HepG2 (cell line): Measurements from ENCODE around the gene STEAP1. TPM values are rescaled to one million over a fixed set of nuclear protein-coding genes. Genes with fewer than 3 reads are reported as not detected.
A peak's percentile ranks its signal among the peaks of the same experiment; 100 is the strongest.

Source experiments
- ATAC-seq: fragments of 200-7000 bp; cut with Tn5 transposase; 3 replicates; pipeline ENCODE4 v1.9.1; 2020; ENCODE audit warnings: mild to moderate bottlenecking, moderate library complexity
- BruUV-seq: library from RNA; stranded (reverse); fragments of 400-500 nt; replicated peaks from 2 replicates; lab custom pipeline; 2021; lab: Mats Ljungman, UMichigan
- CTCF ChIA-PET: fragments of 300-600 bp; formaldehyde crosslinking; extraction: SDS; loops from one replicate; lab custom pipeline; 2021; ENCODE audit warnings: low total read pairs, inconsistent platforms, low intra/inter-chr PET ratio; lab: Yijun Ruan, JAX
- POLR2A ChIA-PET: fragments of 350-600 bp; sonication (Branson Sonifier 250); formaldehyde crosslinking; loops from one replicate; lab custom pipeline; 2020; ENCODE audit warnings: antibody characterized with exemption, inconsistent platforms; lab: Yijun Ruan, JAX
- DNase-seq: peaks from one replicate; pipeline ENCODE4 v3.0.0-alpha.2; 2015; ENCODE audit warnings: low spot score
- FAIRE-seq: peaks from 3 replicates; lab custom pipeline; 2011; peaks lifted over from hg19 to GRCh38; lab: Jason Lieb, UNC
- H2AFZ ChIP-seq: one replicate; pipeline ENCODE4 v1.6.1; 2011; ENCODE audit warnings: low read length, inconsistent platforms
- H3K27ac ChIP-seq: fragments of 300-600 bp; 3 replicates; pipeline ENCODE4 v1.8.0; 2011; ENCODE audit warnings: mixed run types, mild to moderate bottlenecking, mixed read lengths, low read length, inconsistent platforms; ENCODE audit not compliant: insufficient read depth; ENCODE audit errors: extremely low read length
- H3K27me3 ChIP-seq, 2 experiments: fragments of 200-600 bp in 1 of 2; 2 replicates in 1 of 2; 3 replicates in 1 of 2; pipeline versions ENCODE4 v1.6.0 to v1.8.0; 2011; ENCODE audit warnings: low read length in 2 of 2, mild to moderate bottlenecking in 2 of 2, moderate library complexity in 2 of 2, inconsistent platforms in 1 of 2; ENCODE audit not compliant: insufficient read depth in 2 of 2, control insufficient read depth in 1 of 2
- H3K36me3 ChIP-seq, 2 experiments: fragments of 200-600 bp in 1 of 2; replicated peaks in 1 of 2; 2 replicates in 1 of 2; 3 replicates in 1 of 2; pipeline versions ENCODE4 v1.5.1 to v1.8.0; 2011; ENCODE audit warnings: low read length in 2 of 2, inconsistent platforms in 1 of 2; ENCODE audit not compliant: insufficient read depth in 2 of 2, control insufficient read depth in 1 of 2
- H3K4me1 ChIP-seq: 2 replicates; pipeline ENCODE4 v1.5.1; 2012; ENCODE audit warnings: low read length, inconsistent platforms; ENCODE audit not compliant: insufficient read depth
- H3K4me2 ChIP-seq: 2 replicates; pipeline ENCODE4 v1.6.0; 2011; ENCODE audit warnings: low read depth, low read length, inconsistent platforms
- H3K4me3 ChIP-seq, 3 experiments: fragments of 200-600 bp in 1 of 3; sonication (generic), shearing (Covaris generic) in 1 of 3; replicated peaks in 1 of 3; 2 replicates each; pipeline ENCODE4 v1.5.1; 2011 to 2016; ENCODE audit warnings: low read length in 3 of 3, inconsistent platforms in 2 of 3, low read depth in 2 of 3, mild to moderate bottlenecking in 2 of 3, control low read depth in 1 of 3, mixed read lengths in 1 of 3; ENCODE audit not compliant: insufficient read depth in 1 of 3
- H3K79me2 ChIP-seq: one replicate; pipeline ENCODE4 v1.6.1; 2011; ENCODE audit warnings: low read length, inconsistent platforms; ENCODE audit not compliant: insufficient read depth
- H3K9ac ChIP-seq: 2 replicates; pipeline ENCODE4 v1.6.0; 2011; ENCODE audit warnings: mild to moderate bottlenecking, low read depth, low read length, inconsistent platforms; ENCODE audit not compliant: insufficient read depth
- H3K9me3 ChIP-seq: 2 replicates; pipeline ENCODE4 v1.5.1; 2012; ENCODE audit warnings: mild to moderate bottlenecking, low read length
- H4K20me1 ChIP-seq: 2 replicates; pipeline ENCODE4 v1.6.0; 2011; ENCODE audit warnings: inconsistent platforms, mild to moderate bottlenecking, low read length, moderate library complexity; ENCODE audit not compliant: insufficient read depth
- CAMTA2 ChIP-seq: sonication (generic); formaldehyde crosslinking; IDR thresholded peaks from 2 replicates; pipeline ENCODE4 v1.4.0; 2020; ENCODE audit warnings: mild to moderate bottlenecking, missing genetic modification reagents, borderline replicate concordance
- MED8 ChIP-seq: sonication (generic); formaldehyde crosslinking; IDR thresholded peaks from 2 replicates; pipeline ENCODE4 v1.8.1; 2023; ENCODE audit warnings: mild to moderate bottlenecking, missing genetic modification reagents; ENCODE audit not compliant: insufficient replicate concordance
- NFATC3 ChIP-seq: sonication (generic); formaldehyde crosslinking; IDR thresholded peaks from 2 replicates; pipeline ENCODE4 v1.5.1; 2020; ENCODE audit warnings: mild to moderate bottlenecking, missing genetic modification reagents
- PLRG1 ChIP-seq: fragments of 450-650 bp; conservative IDR thresholded peaks from 2 replicates; pipeline ENCODE4 v1.6.1; 2016
- ZNF136 ChIP-seq: sonication (generic); formaldehyde crosslinking; IDR thresholded peaks from 2 replicates; pipeline ENCODE4 v1.8.1; 2022; ENCODE audit warnings: low read depth, mild to moderate bottlenecking, moderate library complexity, missing genetic modification reagents
- ZNF337 ChIP-seq: sonication (generic); formaldehyde crosslinking; IDR thresholded peaks from 2 replicates; pipeline ENCODE4 v1.5.1; 2020; ENCODE audit warnings: missing genetic modification reagents, low read depth, mild to moderate bottlenecking, borderline replicate concordance
- ZNF567 ChIP-seq: sonication (generic); formaldehyde crosslinking; IDR thresholded peaks from 2 replicates; pipeline ENCODE4 v1.8.1; 2023; ENCODE audit warnings: mild to moderate bottlenecking, missing genetic modification reagents, borderline replicate concordance
- ZNF660 ChIP-seq: sonication (generic); formaldehyde crosslinking; IDR thresholded peaks from 2 replicates; pipeline ENCODE4 v1.5.1; 2020; ENCODE audit warnings: mild to moderate bottlenecking, low read depth, missing genetic modification reagents, borderline replicate concordance
- ZNF709 ChIP-seq: sonication (generic); formaldehyde crosslinking; IDR thresholded peaks from 2 replicates; pipeline ENCODE4 v1.5.0; 2020; ENCODE audit warnings: mild to moderate bottlenecking, missing genetic modification reagents
- WGBS: methylation state at CpG from one replicate; pipeline ENCODE4 v1.1.6; 2017; ENCODE audit warnings: low lambda C conversion rate; 5-methylcytosine and 5-hydroxymethylcytosine counted together
- in situ Hi-C: cut with HindIII; loops from 2 replicates; pipeline ENCODE4 v1.10.0; 2017; ENCODE audit warnings: low pct_unique_long_range_greater_than_20kb; ENCODE audit not compliant: extremely low pct_ligation_motif_present
- intact Hi-C: fragments of 100-400 bp; cut with micrococcal nuclease; formaldehyde crosslinking; loops from one replicate; pipeline ENCODE4 v1.10.0; 2022; ENCODE audit not compliant: unreplicated experiment
- polyA plus RNA-seq, 8 experiments: library from polyadenylated mRNA; depleted of rRNA in 3 of 8; stranded (reverse) in 7 of 8; unstranded in 1 of 8; fragments of >200 nt; fragmentation: Illumina TruSeq in 4 of 8; extraction: Trizol in 4 of 8; gene quantifications; 2 replicates each; pipeline versions ENCODE4 v1.2.1 to v1.2.3, GENCODE V29; 2011 to 2016; ENCODE audit warnings: low read depth in 4 of 8, missing spikeins in 1 of 8, mixed read lengths in 1 of 8; ENCODE audit not compliant: insufficient read depth in 1 of 8
- total RNA-seq, 5 experiments: library from RNA; depleted of rRNA; stranded (reverse); fragments of >200 nt; fragmentation: Illumina TruSeq; extraction: Trizol; gene quantifications; 2 replicates each; pipeline ENCODE4 v1.2.3, GENCODE V29; 2016; ENCODE audit warnings: low read depth in 1 of 5
- TF ChIP-seq, protein P1 (sequence below): sonication (generic); formaldehyde crosslinking; IDR thresholded peaks from 2 replicates; pipeline ENCODE4 v1.8.0; 2022; ENCODE audit warnings: missing genetic modification reagents, mild to moderate bottlenecking, borderline replicate concordance
- TF ChIP-seq, protein P2 (sequence below): IDR thresholded peaks from 2 replicates; pipeline ENCODE4 v1.6.1; 2018; ENCODE audit warnings: missing genetic modification reagents, mild to moderate bottlenecking, missing compliant biosample characterization
- TF ChIP-seq, protein P3 (sequence below): conservative IDR thresholded peaks from 2 replicates; pipeline ENCODE4 v1.6.1; 2018; ENCODE audit warnings: missing genetic modification reagents
- TF ChIP-seq, protein P4 (sequence below): sonication (generic); formaldehyde crosslinking; IDR thresholded peaks from 2 replicates; pipeline ENCODE4 v1.5.0; 2020; ENCODE audit warnings: mild to moderate bottlenecking, missing genetic modification reagents
- TF ChIP-seq, protein P5 (sequence below), 2 experiments: sonication (generic) in 1 of 2; formaldehyde crosslinking in 1 of 2; IDR thresholded peaks; 2 replicates each; pipeline versions ENCODE4 v1.4.0 to v1.6.1; 2016 to 2020; ENCODE audit warnings: borderline replicate concordance in 1 of 2, low read depth in 1 of 2, mild to moderate bottlenecking in 1 of 2, missing genetic modification reagents in 1 of 2

STEAP1 gene
- total and polyA plus RNA-seq, 2 of the 13 experiments (the other 11 are each of a cell fraction or from before 2014, with no cell fraction given): 23.2 to 24.2 TPM

DNA sequence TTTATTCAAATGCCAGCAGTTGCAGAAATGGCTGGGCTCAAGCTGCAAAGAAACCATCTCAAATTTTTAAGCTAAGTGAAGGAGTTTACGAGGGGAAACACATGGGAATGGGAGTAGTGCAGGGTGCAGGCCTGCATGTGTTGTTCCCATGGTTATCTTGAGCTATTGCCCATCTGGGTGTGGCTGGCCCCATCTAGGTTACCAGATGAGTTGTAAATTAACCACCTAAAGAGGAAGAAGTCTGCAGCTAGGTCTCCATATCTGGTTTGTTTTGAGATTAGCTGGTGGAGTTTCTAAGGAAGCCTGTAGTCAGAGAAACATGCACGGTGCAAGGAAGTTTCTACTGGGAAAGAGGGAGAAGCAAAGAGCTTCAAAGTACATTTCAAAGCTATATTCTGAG lies 34.0 kb downstream of the STEAP1 start:
- H3K4me2 ChIP-seq: peak overlapping the region; percentile 50; the same call in 1 of the 2 replicates
- intact Hi-C loops: no loop called here
- TF ChIP-seq, protein P1, sequence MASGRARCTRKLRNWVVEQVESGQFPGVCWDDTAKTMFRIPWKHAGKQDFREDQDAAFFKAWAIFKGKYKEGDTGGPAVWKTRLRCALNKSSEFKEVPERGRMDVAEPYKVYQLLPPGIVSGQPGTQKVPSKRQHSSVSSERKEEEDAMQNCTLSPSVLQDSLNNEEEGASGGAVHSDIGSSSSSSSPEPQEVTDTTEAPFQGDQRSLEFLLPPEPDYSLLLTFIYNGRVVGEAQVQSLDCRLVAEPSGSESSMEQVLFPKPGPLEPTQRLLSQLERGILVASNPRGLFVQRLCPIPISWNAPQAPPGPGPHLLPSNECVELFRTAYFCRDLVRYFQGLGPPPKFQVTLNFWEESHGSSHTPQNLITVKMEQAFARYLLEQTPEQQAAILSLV (CRISPR knock-in tag): no peak
- TF ChIP-seq NFATC3 (CRISPR knock-in tag) (no peak), ZNF709 (CRISPR knock-in tag) (no peak), MED8 (CRISPR knock-in tag) (no peak), PLRG1 (no peak), CAMTA2 (no peak), ZNF337 (CRISPR knock-in tag) (no peak), ZNF567 (CRISPR knock-in tag) (no peak), ZNF660 (CRISPR knock-in tag) (no peak), ZNF136 (CRISPR knock-in tag) (no peak)
- TF ChIP-seq, protein P2, sequence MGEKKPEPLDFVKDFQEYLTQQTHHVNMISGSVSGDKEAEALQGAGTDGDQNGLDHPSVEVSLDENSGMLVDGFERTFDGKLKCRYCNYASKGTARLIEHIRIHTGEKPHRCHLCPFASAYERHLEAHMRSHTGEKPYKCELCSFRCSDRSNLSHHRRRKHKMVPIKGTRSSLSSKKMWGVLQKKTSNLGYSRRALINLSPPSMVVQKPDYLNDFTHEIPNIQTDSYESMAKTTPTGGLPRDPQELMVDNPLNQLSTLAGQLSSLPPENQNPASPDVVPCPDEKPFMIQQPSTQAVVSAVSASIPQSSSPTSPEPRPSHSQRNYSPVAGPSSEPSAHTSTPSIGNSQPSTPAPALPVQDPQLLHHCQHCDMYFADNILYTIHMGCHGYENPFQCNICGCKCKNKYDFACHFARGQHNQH (CRISPR knock-in tag): no peak
- TF ChIP-seq, protein P3, sequence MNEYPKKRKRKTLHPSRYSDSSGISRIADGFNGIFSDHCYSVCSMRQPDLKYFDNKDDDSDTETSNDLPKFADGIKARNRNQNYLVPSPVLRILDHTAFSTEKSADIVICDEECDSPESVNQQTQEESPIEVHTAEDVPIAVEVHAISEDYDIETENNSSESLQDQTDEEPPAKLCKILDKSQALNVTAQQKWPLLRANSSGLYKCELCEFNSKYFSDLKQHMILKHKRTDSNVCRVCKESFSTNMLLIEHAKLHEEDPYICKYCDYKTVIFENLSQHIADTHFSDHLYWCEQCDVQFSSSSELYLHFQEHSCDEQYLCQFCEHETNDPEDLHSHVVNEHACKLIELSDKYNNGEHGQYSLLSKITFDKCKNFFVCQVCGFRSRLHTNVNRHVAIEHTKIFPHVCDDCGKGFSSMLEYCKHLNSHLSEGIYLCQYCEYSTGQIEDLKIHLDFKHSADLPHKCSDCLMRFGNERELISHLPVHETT (CRISPR knock-in tag): no peak
- TF ChIP-seq, protein P4, sequence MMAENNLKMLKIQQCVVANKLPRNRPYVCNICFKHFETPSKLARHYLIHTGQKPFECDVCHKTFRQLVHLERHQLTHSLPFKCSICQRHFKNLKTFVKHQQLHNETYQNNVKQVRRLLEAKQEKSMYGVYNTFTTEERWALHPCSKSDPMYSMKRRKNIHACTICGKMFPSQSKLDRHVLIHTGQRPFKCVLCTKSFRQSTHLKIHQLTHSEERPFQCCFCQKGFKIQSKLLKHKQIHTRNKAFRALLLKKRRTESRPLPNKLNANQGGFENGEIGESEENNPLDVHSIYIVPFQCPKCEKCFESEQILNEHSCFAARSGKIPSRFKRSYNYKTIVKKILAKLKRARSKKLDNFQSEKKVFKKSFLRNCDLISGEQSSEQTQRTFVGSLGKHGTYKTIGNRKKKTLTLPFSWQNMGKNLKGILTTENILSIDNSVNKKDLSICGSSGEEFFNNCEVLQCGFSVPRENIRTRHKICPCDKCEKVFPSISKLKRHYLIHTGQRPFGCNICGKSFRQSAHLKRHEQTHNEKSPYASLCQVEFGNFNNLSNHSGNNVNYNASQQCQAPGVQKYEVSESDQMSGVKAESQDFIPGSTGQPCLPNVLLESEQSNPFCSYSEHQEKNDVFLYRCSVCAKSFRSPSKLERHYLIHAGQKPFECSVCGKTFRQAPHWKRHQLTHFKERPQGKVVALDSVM (CRISPR knock-in tag): no peak
- TF ChIP-seq, protein P5, sequence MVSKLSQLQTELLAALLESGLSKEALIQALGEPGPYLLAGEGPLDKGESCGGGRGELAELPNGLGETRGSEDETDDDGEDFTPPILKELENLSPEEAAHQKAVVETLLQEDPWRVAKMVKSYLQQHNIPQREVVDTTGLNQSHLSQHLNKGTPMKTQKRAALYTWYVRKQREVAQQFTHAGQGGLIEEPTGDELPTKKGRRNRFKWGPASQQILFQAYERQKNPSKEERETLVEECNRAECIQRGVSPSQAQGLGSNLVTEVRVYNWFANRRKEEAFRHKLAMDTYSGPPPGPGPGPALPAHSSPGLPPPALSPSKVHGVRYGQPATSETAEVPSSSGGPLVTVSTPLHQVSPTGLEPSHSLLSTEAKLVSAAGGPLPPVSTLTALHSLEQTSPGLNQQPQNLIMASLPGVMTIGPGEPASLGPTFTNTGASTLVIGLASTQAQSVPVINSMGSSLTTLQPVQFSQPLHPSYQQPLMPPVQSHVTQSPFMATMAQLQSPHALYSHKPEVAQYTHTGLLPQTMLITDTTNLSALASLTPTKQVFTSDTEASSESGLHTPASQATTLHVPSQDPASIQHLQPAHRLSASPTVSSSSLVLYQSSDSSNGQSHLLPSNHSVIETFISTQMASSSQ (IDR thresholded peaks at IDR 0.05; ENCODE audit: low read depth): 0 out of 2 replicates have a peak, but pooled peaks have one; percentile 25
- TF ChIP-seq, protein P5 (CRISPR knock-in tag; IDR thresholded peaks at IDR 0.05; ENCODE audit: borderline replicate concordance): no peak

More for the DNA sequence above, 34.0 kb downstream of the STEAP1 start:
- Histone ChIP-seq H3K36me3 (no peaks in the 10 kb centered on the region), H3K9ac (no peak overlapping the region), H3K4me1 (peaks cover 8% of the 10 kb centered on the region), H3K27me3 (no peaks in the 10 kb centered on the region), H3K9me3 (peaks cover 23% of the 10 kb centered on the region), H3K79me2 (no peaks in the 10 kb centered on the region), H3K27ac (no peak overlapping the region), H4K20me1 (no peaks in the 10 kb centered on the region), H3K4me3 (no peak overlapping the region), H2AFZ (no peak overlapping the region)
- peak; percentile 82 for ATAC-seq
- 0% methylated on average over 2 of the region's 2 CpGs for WGBS
- no peak for DNase-seq
- POLR2A ChIA-PET: interaction anchor here (0.7 to 1.8 kb wide), 6 partner anchors 8 to 34 kb away, joined by 3 to 15 read pairs (median 6); partner anchors contain the start of genes STEAP1 and STEAP2
- CTCF ChIA-PET: no interaction called here
- no peak for FAIRE-seq
- BruUV-seq: no TSS peak
- in situ Hi-C loops: no loop called here
